Activated CD8-positive, alpha-beta memory T cell treated with anti-CD3 and anti-CD28 coated beads, Interleukin-2, amount 50 U/mL, for 4 hours (primary cell): ENCODE data around the gene PERCC1.

ENCODE experiments used
- DNase-seq: peaks from one replicate; pipeline ENCODE4 v3.0.0-alpha.2; 2020

The PERCC1 gene

DNA sequence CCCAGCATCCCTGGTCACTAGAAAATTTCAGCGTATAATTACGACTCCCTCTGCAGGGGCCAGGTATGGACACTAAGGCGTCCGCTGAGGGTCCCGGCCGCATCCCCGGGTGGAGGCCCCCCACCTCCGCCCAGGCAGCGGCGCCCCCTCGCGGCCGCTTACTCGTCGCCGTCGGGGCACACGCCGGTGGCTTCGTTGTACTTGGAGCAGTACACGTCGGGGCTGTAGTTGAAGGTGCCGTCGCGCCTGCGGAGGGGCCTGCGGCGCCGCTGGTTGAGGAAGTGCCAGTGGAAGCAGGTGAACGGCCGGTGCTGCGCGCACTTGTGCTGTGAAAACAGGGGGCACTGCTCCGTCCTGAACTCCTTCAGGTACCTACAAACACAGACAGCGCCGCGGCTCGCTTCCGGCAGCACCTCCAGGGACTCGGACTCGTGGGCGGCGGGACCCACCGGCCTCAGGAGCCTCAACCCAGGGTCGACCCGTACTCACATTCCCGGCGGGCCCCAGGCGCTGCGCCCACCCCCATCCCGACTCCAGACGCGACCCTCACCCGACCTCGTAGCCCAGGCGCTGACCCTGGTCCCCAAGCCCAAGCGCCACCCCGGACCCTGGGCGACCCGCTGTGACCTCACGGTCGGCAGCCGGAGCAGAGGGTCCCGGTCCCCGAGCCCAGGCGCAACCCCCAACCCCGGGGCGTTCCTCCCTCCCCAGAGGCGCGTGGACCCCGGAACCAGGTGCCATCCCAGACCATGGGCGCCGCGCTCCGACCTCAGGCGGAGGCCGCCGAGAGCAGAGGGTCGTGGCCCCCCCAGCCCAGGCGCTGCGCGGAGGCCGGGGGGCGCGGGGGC is 17.0 kb upstream of the PERCC1 start:
- DNase-seq: peak; percentile 66

GRCh38 chr16:1414532-1415260 is 16.2 kb upstream of the PERCC1 start, which contains the start of gene UNKL:
Gene UNKL (minus strand): TSS chr16:1414704. CDS start chr16:1414691, 13 bp downstream.
- DNase-seq: peak; percentile 81

- no peak for DNase-seq
Measured at GRCh38 chr16:1416521-1416941, 14.3 kb upstream of the PERCC1 start.

GRCh38 chr16:1420111-1420539 is 10.8 kb upstream of the PERCC1 start:
- no peak for DNase-seq

GRCh38 chr16:1422076-1422475 is 8.8 kb upstream of the PERCC1 start:
- no peak for DNase-seq

GRCh38 chr16:1424028-1424427 is 6.8 kb upstream of the PERCC1 start:
- DNase-seq: no peak

DNA sequence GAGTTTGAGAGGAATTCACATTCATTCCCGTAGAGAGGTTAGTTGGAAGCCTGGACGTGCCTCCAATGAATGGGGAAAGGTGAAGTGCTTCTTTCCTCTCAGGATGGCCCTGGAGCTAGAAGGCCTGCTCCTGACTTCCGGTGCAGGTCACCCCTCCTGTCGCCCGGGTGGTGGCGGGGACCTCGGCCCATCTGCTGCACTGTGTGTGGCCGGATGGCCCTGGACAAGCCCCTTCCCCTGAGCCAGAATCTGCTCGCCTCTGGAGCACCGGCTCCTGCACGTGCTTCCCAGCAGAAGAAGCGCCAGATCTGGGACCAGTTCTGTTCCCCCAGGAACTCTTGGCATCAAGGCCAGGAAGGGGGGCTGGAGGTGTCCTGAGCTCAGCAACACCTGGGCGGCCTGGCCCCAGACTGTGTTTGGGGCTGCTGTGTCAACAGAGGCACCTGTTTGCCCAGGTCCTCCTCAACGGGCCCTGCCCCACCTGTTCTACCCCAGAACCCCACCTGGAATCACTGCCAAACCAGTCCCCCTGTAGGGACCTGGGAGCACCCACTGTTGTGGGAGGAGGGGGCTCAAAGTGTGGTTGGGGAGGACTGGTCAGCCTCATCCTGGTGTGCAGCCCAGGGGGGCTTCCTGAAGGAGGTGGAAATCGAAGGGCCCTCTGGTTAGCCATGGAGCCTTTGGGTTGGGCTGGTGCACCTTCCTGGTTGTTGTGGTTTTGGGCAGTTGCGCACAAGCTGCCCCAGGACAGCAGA is 5.1 kb upstream of the PERCC1 start:
- DNase-seq: no peak

DNA sequence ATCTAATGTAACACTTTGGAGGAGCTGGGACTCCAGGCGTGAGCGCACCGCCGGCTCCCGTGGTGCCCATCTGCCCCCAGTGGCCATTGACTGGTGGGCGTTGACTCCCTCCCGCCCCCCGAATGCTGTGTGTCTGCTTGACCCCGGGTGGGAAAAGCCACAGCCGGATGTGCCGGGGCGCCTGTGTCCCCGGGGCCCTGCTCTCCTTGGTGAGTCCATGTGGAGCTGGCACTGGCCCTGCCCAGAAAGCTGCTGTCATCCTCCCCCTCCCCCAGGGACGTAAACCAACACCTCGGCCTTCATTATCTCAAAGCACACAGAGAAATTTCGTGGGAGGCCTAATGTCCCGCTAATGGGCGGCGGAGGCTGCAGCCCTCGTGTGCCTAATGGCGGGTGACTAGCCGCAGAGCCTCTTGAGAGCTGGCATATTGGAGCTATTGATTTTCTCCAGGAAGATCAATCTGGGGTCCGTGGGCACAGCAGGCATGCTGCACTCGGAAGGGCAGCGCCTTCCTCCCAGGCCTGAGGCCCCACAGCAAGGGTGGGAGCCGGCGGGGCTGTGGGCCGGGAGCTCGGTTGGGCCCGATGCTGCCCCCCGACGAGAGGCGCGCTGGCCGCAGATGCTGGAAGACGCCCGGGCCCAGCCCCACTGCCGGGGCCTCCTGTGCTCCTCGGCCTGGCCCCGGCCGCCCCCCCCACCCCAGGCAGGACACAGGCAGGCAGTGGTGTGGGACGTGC is 4.0 kb upstream of the PERCC1 start:
- no peak for DNase-seq

DNA sequence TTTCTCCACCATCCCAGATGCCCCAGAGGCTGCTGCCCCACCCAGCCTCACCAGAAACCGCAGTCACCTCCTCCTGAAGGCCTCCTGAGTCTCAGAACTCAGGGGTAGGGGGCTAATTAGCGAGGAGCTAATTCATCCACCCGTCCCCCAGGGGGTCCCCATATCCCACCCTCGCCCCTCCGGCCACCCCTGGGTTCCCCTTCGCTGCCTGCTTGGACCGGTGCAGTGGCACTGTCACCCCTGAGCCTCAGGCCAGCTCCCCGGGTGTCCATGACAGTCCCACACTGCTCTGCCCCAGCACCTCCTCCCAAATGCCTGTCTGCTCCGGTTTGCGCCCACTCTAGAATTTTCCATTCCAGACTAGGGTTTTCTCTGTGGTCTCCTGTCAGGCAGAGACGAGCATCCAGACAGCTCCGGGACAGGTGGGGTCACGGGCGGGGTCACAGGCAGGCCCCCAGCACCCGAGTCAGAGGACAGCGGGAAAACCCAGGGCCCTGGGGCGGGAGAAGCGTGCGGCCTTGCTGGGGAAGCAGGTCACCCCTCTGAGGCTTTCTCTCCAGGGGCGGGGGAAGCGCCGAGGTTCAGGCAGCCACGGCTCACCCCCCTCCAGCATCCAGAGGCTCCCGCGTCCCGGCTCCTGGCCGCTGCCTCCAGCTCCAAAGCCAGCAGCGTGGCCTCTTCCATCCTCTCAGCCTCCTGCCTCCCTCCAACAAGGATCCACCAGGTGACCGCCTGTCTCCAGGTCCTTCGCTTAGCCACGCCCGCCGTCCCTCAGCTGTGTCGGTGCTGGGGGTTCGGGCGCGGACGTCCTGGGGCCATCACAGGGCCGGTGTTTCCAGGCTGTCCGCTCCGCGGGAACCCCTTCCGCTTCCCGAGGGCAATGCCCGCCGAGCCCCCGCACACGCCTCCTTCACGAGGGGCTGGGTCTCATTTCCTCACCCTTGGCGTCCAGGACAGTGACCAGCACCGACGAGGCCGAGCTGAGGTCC is 3.1 kb upstream of the PERCC1 start:
- no peak for DNase-seq

- DNase-seq: peak; percentile 46
Measured at GRCh38 chr16:1428511-1428910, 2.4 kb upstream of the PERCC1 start.

- DNase-seq: no peak
Measured at GRCh38 chr16:1429012-1429411, 1.9 kb upstream of the PERCC1 start.

- DNase-seq: no peak
Measured at GRCh38 chr16:1429631-1430030, 1.2 kb upstream of the PERCC1 start.

GRCh38 chr16:1430214-1430758 is 592 bp upstream of the PERCC1 start:
- no peak for DNase-seq

DNA sequence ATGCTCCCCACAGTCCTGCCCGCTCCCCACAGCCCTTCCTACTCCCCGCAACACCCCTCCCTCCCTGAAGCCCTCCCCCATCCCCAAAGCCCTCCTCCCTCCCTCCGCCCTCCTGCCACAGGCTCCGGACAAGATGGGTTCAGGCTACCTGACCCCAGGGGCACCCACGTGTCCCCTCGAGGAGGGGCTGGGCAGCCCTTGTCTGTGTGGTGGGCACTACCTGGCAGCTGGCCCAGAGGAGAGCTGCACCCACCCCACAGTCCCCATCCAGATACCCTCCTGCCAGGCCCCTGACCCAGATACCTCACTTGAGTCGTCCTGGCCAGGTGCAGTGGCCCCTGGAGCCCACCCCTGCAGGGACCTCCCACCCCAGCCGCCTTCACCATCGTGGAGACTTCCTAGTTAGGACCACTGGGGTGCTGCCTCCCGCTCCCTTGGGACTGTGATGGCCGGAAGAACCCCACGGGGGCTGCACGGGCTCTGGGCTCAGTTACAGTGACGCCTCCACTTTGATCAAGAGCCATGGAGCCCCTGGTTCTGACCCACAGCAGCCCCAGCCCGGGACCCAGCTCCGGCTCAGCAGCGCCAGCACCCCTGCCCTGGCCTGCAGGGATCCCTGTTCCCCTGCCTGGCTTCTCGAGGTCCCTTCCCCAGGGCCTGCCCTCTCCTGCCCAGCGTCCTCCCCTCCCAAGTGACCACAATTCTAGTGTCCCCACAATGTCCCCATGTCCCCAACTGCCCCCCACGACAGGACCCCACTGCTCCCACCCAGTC is 806 bp downstream of the PERCC1 start:
- no peak for DNase-seq

- no peak for DNase-seq
Measured at GRCh38 chr16:1432388-1433262, 1.7 kb downstream of the PERCC1 start.

GRCh38 chr16:1433263-1433560 is 2.3 kb downstream of the PERCC1 start:
- DNase-seq: no peak

GRCh38 chr16:1433756-1434155 is 2.9 kb downstream of the PERCC1 start:
- DNase-seq: no peak

- DNase-seq: no peak
Measured at GRCh38 chr16:1434644-1435592, 4.0 kb downstream of the PERCC1 start.
